ENCODE measurements around the gene FBLN2. TPM values are rescaled to one million over a fixed set of nuclear protein-coding genes. Genes with fewer than 3 reads are reported as not detected.

The FBLN2 gene
- polyA plus RNA-seq, 6 donors from 2014 or later = 4.8 to 17.8 (median 8.0) TPM

- ATAC-seq (ENCODE audit: low read depth in 2 of 2) (no peak), DNase-seq (no peak)
- Mint-ChIP-seq H3K4me3 (no peak overlapping the region), H3K36me3 (peaks cover 0 to 7% of the 10 kb centered on the region in 2 donors), H3K9me3 (no peaks in the 10 kb centered on the region), H3K27ac (peak overlapping the region in 1 of 6 donors; percentile 92), H3K27me3 (peaks cover 0 to 9% (median 0%) of the 10 kb centered on the region in 3 donors), H3K4me1 (no peaks in the 10 kb centered on the region)
Measured at GRCh38 chr3:13634151-13634550, 85.2 kb downstream of the FBLN2 start.

DNA sequence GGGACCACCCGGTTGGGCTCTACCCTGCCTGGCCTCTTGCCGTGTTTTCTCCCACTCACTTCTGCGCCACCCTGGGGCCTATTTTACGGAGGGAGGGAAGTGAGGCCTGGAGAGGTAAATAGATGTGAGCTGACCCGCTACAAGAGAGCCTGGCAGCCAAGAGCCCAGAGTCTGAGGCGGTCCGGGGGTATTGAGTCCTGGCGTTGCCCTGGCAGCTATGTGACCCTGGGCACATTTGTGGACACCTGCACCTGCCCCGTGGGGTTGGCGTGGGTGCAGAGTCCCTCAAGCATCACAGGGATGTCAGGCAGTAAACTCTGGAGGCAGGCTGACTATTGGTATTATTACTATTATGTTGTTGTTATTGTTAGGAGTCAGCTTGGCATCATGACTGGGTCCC is 85.7 kb downstream of the FBLN2 start:
- no peaks in the 10 kb centered on the region for H3K4me1 Mint-ChIP-seq
- no peaks in the 10 kb centered on the region for H3K9me3 Mint-ChIP-seq
- no peak for ATAC-seq (ENCODE audit: low read depth in 2 of 2)
- no peak overlapping the region for H3K4me3 Mint-ChIP-seq
- peaks cover 0 to 9% (median 0%) of the 10 kb centered on the region in 3 donors for H3K27me3 Mint-ChIP-seq
- no peak overlapping the region for H3K27ac Mint-ChIP-seq
- H3K36me3 Mint-ChIP-seq = peaks cover 0 to 4% of the 10 kb centered on the region in 2 donors
- DNase-seq = no peak

DNA sequence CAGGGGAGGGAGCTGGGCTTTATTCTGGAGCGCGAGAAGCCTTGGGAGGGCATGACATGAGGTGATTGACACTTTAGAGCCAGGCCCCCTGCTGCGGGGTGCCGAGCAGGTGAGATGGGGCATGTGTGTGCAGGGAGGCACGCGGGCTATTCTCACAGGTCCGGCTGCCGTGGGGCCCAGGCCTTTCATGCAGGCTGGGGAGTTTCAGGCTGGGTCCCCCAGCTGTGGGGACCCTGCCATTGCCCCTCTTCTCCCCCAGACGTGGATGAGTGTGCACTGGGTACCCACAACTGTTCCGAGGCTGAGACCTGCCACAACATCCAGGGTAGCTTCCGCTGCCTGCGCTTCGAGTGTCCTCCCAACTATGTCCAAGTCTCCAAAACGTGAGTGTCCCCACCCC is 87.3 kb downstream of the FBLN2 start:
- H3K27me3 Mint-ChIP-seq = peaks cover 0 to 9% (median 0%) of the 10 kb centered on the region in 3 donors
- H3K4me1 Mint-ChIP-seq = no peaks in the 10 kb centered on the region
- peak overlapping the region in 1 of 8 donors; percentile 42 for H3K4me3 Mint-ChIP-seq
- H3K9me3 Mint-ChIP-seq = no peaks in the 10 kb centered on the region
- H3K27ac Mint-ChIP-seq = no peak overlapping the region
- no peaks in the 10 kb centered on the region for H3K36me3 Mint-ChIP-seq
- DNase-seq = no peak
- ATAC-seq (ENCODE audit: low read depth in 2 of 2) = no peak

DNA sequence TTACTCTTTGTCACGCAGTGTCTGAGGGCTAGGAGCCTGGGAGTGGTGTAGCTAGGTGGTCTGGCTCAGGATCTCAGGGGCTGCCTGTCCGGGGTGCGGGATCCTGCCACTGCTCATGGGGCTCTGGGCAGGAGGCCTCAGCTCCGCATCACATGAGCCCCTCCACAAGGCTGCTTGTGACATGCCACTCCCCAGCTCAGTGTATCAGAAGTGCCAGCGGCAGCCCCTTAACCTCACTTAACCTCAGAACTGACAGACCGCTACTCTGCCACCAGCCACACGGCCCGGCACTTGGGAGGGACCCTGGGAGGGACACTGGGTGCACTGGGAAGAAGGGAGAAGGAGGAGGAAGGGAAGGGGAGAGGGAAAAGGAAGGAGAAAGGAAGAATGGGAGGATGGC is 87.9 kb downstream of the FBLN2 start:
- H3K4me3 Mint-ChIP-seq = peak overlapping the region in 1 of 8 donors; percentile 32
- DNase-seq (no peak), ATAC-seq (ENCODE audit: low read depth in 2 of 2) (no peak)
- no peaks in the 10 kb centered on the region for H3K9me3 Mint-ChIP-seq
- no peak overlapping the region for H3K27ac Mint-ChIP-seq
- H3K4me1 Mint-ChIP-seq = no peaks in the 10 kb centered on the region
- H3K27me3 Mint-ChIP-seq = peaks cover 0 to 9% (median 0%) of the 10 kb centered on the region in 3 donors
- no peaks in the 10 kb centered on the region for H3K36me3 Mint-ChIP-seq

DNA sequence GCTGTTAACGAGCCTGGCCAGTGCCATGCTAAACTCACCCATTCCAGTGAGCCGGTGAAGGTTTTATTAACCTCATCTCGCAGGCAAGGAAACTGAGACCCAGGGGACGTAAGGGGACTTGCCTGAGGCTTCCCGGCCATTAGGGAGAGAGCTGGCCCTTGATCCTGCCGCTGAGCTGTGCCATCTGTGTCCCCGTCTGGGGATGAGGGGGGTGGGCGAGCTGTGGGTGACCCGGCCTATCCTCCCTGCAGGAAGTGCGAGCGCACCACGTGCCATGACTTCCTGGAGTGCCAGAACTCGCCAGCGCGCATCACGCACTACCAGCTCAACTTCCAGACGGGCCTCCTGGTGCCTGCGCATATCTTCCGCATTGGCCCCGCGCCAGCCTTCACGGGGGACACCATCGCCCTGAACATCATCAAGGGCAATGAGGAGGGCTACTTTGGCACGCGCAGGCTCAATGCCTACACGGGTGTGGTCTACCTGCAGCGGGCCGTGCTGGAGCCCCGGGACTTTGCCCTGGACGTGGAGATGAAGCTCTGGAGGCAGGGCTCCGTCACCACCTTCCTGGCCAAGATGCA is 88.5 kb downstream of the FBLN2 start:
- no peaks in the 10 kb centered on the region for H3K36me3 Mint-ChIP-seq
- H3K9me3 Mint-ChIP-seq = no peaks in the 10 kb centered on the region
- peaks cover 0 to 9% (median 0%) of the 10 kb centered on the region in 3 donors for H3K27me3 Mint-ChIP-seq
- no peak for DNase-seq
- no peak for ATAC-seq (ENCODE audit: low read depth in 2 of 2)
- no peak overlapping the region for H3K4me3 Mint-ChIP-seq
- H3K4me1 Mint-ChIP-seq = no peaks in the 10 kb centered on the region
- no peak overlapping the region for H3K27ac Mint-ChIP-seq

GRCh38 chr3:13637953-13638352 is 89.0 kb downstream of the FBLN2 start:
- Mint-ChIP-seq H3K9me3 (no peaks in the 10 kb centered on the region), H3K27me3 (peaks cover 0 to 9% (median 0%) of the 10 kb centered on the region in 3 donors), H3K4me3 (no peak overlapping the region), H3K27ac (no peak overlapping the region), H3K4me1 (no peaks in the 10 kb centered on the region), H3K36me3 (no peaks in the 10 kb centered on the region)
- DNase-seq = no peak
- ATAC-seq (ENCODE audit: low read depth in 2 of 2) = no peak

DNA sequence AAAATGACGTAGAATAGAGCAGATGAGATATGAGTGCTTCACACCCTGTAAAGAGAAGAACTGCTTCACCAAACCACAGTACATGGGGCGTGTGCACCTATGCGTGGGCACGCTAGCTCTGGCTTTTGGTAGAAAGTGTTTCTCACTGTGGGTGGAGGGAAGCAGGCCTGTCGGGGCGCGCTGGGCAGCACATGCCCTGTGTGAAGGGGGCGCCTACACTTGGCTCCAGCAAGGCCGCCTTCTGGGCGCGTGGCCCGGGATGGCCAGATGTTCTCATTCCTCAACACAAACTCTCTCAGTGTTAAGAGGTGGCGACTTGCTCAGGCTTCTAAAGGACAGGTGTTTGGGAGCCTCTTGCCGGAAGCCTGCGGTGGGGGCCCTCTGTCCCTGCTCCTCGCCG is 90.0 kb downstream of the FBLN2 start:
- Mint-ChIP-seq H3K36me3 (no peaks in the 10 kb centered on the region), H3K27me3 (peaks cover 0 to 11% (median 1%) of the 10 kb centered on the region in 3 donors), H3K27ac (no peak overlapping the region), H3K4me1 (no peaks in the 10 kb centered on the region), H3K9me3 (no peaks in the 10 kb centered on the region), H3K4me3 (no peak overlapping the region)
- ATAC-seq (ENCODE audit: low read depth in 2 of 2) (no peak), DNase-seq (no peak)

- H3K36me3 Mint-ChIP-seq = no peaks in the 10 kb centered on the region
- DNase-seq (no peak), ATAC-seq (ENCODE audit: low read depth in 2 of 2) (no peak)
- no peaks in the 10 kb centered on the region for H3K9me3 Mint-ChIP-seq
- no peak overlapping the region for H3K27ac Mint-ChIP-seq
- H3K4me3 Mint-ChIP-seq = no peak overlapping the region
- H3K4me1 Mint-ChIP-seq = peaks cover 0 to 9% (median 6%) of the 10 kb centered on the region in 3 donors
- peaks cover 17 to 38% (median 36%) of the 10 kb centered on the region in 3 donors for H3K27me3 Mint-ChIP-seq
Measured at GRCh38 chr3:13642597-13642996, 93.7 kb downstream of the FBLN2 start.

GRCh38 chr3:13644341-13645117 is 95.6 kb downstream of the FBLN2 start:
- H3K9me3 Mint-ChIP-seq = no peaks in the 10 kb centered on the region
- peak overlapping the region in 1 of 8 donors; percentile 31 for H3K4me3 Mint-ChIP-seq
- H3K4me1 Mint-ChIP-seq = peaks cover 4 to 18% (median 14%) of the 10 kb centered on the region in 3 donors
- no peak for ATAC-seq (ENCODE audit: low read depth in 2 of 2)
- H3K36me3 Mint-ChIP-seq = no peaks in the 10 kb centered on the region
- no peak overlapping the region for H3K27ac Mint-ChIP-seq
- no peak for DNase-seq
- peaks cover 22 to 53% (median 47%) of the 10 kb centered on the region in 3 donors for H3K27me3 Mint-ChIP-seq

DNA sequence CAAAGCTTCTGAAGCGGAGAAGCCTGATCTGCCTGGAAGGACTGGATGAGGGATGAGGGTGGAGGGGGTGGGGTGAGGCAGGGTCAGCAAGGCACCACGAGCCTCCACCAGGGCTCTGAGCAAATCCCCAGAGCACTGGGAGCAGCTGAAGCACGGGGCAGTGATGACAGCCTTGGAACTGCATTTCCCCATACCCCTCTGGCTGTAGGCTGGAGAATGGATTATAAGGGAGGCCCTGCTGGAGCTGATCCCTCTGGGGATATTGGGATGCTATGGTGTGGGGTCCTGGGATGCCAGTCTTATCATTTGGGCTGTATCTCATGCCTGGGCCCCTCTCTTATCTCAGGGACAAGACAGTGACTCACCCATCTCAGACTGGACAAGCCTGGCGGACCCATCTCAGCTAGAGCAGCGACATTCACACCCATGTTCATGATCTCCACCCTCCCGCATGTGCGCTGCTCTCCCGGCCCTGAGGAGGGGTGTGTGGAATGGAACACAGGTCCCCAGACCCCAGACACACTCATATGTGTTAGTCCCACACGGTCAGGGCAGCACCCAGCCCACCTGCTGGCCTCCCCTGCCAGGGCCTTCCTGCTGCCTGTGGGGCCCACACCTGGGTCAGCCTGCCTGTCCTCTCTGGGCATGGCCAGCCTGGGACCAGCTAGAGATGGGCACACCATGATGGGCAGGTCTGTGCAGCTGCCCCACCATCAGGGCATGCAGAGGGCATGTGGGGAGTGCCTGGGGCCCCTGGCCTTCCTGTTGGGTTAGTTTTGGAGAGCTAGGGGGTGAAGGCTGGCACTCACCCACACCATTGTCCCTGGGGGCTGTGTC is 97.1 kb downstream of the FBLN2 start:
- ATAC-seq (ENCODE audit: low read depth in 2 of 2) (no peak), DNase-seq (no peak)
- Mint-ChIP-seq H3K9me3 (no peaks in the 10 kb centered on the region), H3K27me3 (peaks cover 29 to 67% (median 59%) of the 10 kb centered on the region in 3 donors), H3K36me3 (no peaks in the 10 kb centered on the region), H3K27ac (no peak overlapping the region), H3K4me1 (peaks cover 10 to 26% (median 20%) of the 10 kb centered on the region in 3 donors), H3K4me3 (no peak overlapping the region)

DNA sequence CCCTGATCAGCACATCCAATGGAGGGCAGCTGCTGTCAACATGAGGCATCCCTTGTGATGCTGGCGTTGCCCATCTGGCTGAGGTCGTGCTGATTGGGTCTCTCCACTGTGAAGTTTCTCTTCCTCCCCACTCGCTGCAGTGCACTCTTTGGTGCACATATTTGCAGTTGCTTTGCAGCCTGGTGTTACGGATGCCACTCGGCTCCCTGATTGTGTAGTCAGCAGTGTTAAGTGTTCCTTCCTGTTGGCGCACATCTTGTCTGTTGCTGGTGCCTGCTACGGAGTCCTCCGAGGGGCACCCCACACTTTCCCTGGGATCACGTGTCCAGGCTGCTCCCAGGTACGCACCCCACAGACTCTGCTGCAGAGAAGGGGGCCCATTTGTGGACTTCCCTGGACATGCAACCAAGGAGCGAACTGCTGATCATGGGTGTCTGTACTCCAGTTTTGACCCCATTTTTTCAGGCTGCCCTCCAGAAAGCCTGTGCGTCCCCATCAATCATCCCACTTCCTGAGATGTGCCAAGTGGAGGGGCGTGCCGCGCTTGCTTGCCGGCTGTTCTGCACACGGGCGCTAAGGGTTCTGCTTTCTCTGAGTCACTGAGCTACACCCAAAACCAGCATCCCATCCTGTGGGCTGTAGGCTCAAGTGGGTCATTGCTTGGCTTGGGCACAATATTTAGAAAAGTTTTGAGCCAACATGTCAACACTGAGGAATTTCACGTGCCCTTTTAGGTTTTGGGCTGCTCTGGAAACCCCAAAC is 98.6 kb downstream of the FBLN2 start:
- DNase-seq = no peak
- ATAC-seq (ENCODE audit: low read depth in 2 of 2) = peak; percentile 15 to 29
- Mint-ChIP-seq H3K4me1 (peaks cover 10 to 26% (median 20%) of the 10 kb centered on the region in 3 donors), H3K9me3 (no peaks in the 10 kb centered on the region), H3K27ac (peak overlapping the region in 1 of 6 donors; percentile 23), H3K36me3 (no peaks in the 10 kb centered on the region), H3K4me3 (peak overlapping the region in 1 of 8 donors; percentile 20), H3K27me3 (peaks cover 40 to 81% (median 74%) of the 10 kb centered on the region in 3 donors)

- peak; percentile 52 to 58 for ATAC-seq (ENCODE audit: low read depth in 2 of 2)
- H3K9me3 Mint-ChIP-seq = no peaks in the 10 kb centered on the region
- H3K27me3 Mint-ChIP-seq = peaks cover 40 to 90% (median 78%) of the 10 kb centered on the region in 3 donors
- no peak overlapping the region for H3K27ac Mint-ChIP-seq
- no peaks in the 10 kb centered on the region for H3K36me3 Mint-ChIP-seq
- peak overlapping the region in 1 of 8 donors; percentile 30 for H3K4me3 Mint-ChIP-seq
- DNase-seq = peak; percentile 69
- peaks cover 10 to 26% (median 20%) of the 10 kb centered on the region in 3 donors for H3K4me1 Mint-ChIP-seq
Measured at GRCh38 chr3:13648060-13649001, 99.4 kb downstream of the FBLN2 start.
